WTC11 (cell line): ENCODE data around the gene NR2F2. TPM values are rescaled to one million over a fixed set of nuclear protein-coding genes. Genes with fewer than 3 reads are reported as not detected.
"Not testable (repeated sequence)": the region's sequence is repeated elsewhere in the genome, so short reads cannot be mapped to it uniquely, and the experiment has no call there.

Experiments used
- ATAC-seq: fragments of 200-7000 bp; cut with Tn5 transposase; 2 replicates; pipeline ENCODE4 v1.10.0; 2021; ENCODE audit warnings: mild to moderate bottlenecking, moderate library complexity
- CTCF ChIA-PET: fragments of 300-600 bp; sonication (Branson Sonifier 250); formaldehyde crosslinking; loops from one replicate; lab custom pipeline; 2021; ENCODE audit warnings: antibody characterized with exemption; lab: Charles Lee
- POLR2A ChIA-PET: fragments of 350-600 bp; sonication (Branson Sonifier 250); formaldehyde crosslinking; loops from one replicate; lab custom pipeline; 2021; ENCODE audit warnings: antibody characterized with exemption; lab: Charles Lee
- DNase-seq: peaks from one replicate; pipeline ENCODE4 v3.0.0; 2021; ENCODE audit warnings: low spot score
- H3K27ac Mint-ChIP-seq: 2 replicates; pipeline ENCODE4 v1.8.0; 2021; ENCODE audit warnings: mixed read lengths
- H3K27me3 Mint-ChIP-seq: 2 replicates; pipeline ENCODE4 v1.8.0; 2021; ENCODE audit warnings: low read depth, mild to moderate bottlenecking, moderate library complexity, mixed read lengths
- H3K36me3 Mint-ChIP-seq: 2 replicates; pipeline ENCODE4 v1.8.0; 2021; ENCODE audit warnings: mixed read lengths
- H3K4me1 Mint-ChIP-seq: 2 replicates; pipeline ENCODE4 v1.8.0; 2022; ENCODE audit warnings: mixed read lengths
- H3K4me3 Mint-ChIP-seq: 2 replicates; pipeline ENCODE4 v1.8.0; 2021; ENCODE audit warnings: mild to moderate bottlenecking, moderate library complexity, mixed read lengths
- H3K9me3 Mint-ChIP-seq: 2 replicates; pipeline ENCODE4 v1.8.0; 2021; ENCODE audit warnings: mixed read lengths
- ARID4B ChIP-seq: sonication (generic); formaldehyde crosslinking; IDR thresholded peaks from 2 replicates; pipeline ENCODE4 v1.8.0; 2023; ENCODE audit warnings: missing genetic modification reagents, mild to moderate bottlenecking, borderline replicate concordance
- ATF6 ChIP-seq: sonication (generic); formaldehyde crosslinking; IDR thresholded peaks from 2 replicates; pipeline ENCODE4 v1.8.1; 2023; ENCODE audit warnings: mild to moderate bottlenecking, missing genetic modification reagents
- CDX4 ChIP-seq: fragments of 250-450 bp; sonication (Bioruptor Pico); IDR thresholded peaks from 2 replicates; pipeline ENCODE4 v1.9.0; 2021; ENCODE audit warnings: moderate library complexity, mild to moderate bottlenecking, inconsistent platforms, borderline replicate concordance
- CTCF ChIP-seq: fragments of 200-600 bp; IDR thresholded peaks from 2 replicates; pipeline ENCODE4 v1.8.0; 2022; ENCODE audit warnings: antibody characterized with exemption
- ELF4 ChIP-seq: sonication (generic); formaldehyde crosslinking; IDR thresholded peaks from 2 replicates; pipeline ENCODE4 v1.8.1; 2022; ENCODE audit warnings: low read depth, mild to moderate bottlenecking, moderate library complexity, missing genetic modification reagents
- FOXJ3 ChIP-seq: sonication (generic); formaldehyde crosslinking; IDR thresholded peaks from 2 replicates; pipeline ENCODE4 v1.9.0; 2021; ENCODE audit warnings: missing genetic modification reagents, mild to moderate bottlenecking, borderline replicate concordance
- FOXP4 ChIP-seq: sonication (generic); formaldehyde crosslinking; IDR thresholded peaks from 2 replicates; pipeline ENCODE4 v1.8.0; 2022; ENCODE audit warnings: mild to moderate bottlenecking, missing genetic modification reagents
- NFYB ChIP-seq: sonication (generic); formaldehyde crosslinking; conservative IDR thresholded peaks from 2 replicates; pipeline ENCODE4 v1.8.0; 2022; ENCODE audit warnings: low read depth, missing genetic modification reagents
- NR1H2 ChIP-seq: sonication (generic); formaldehyde crosslinking; IDR thresholded peaks from 2 replicates; pipeline ENCODE4 v1.9.0; 2021; ENCODE audit warnings: mild to moderate bottlenecking, moderate library complexity, missing genetic modification reagents
- PREB ChIP-seq: sonication (generic); formaldehyde crosslinking; IDR thresholded peaks from 2 replicates; pipeline ENCODE4 v1.8.1; 2022; ENCODE audit warnings: mild to moderate bottlenecking, missing genetic modification reagents, moderate library complexity, borderline replicate concordance
- PRRX2 ChIP-seq: fragments of 250-450 bp; sonication (Bioruptor Pico); IDR thresholded peaks from 2 replicates; pipeline ENCODE4 v1.8.0; 2021; ENCODE audit warnings: mild to moderate bottlenecking
- RORB ChIP-seq: fragments of 250-450 bp; sonication (Bioruptor Pico); IDR thresholded peaks from 2 replicates; pipeline ENCODE4 v1.9.0; 2021; ENCODE audit warnings: mild to moderate bottlenecking
- SOX15 ChIP-seq: fragments of 250-450 bp; sonication (Bioruptor Pico); IDR thresholded peaks from 2 replicates; pipeline ENCODE4 v1.9.0; 2021; ENCODE audit warnings: mild to moderate bottlenecking
- USF2 ChIP-seq: sonication (generic); formaldehyde crosslinking; IDR thresholded peaks from 2 replicates; pipeline ENCODE4 v1.8.1; 2023; ENCODE audit warnings: mild to moderate bottlenecking, missing genetic modification reagents, moderate library complexity
- ZNF121 ChIP-seq: sonication (generic); formaldehyde crosslinking; IDR thresholded peaks from 2 replicates; pipeline ENCODE4 v1.8.0; 2023; ENCODE audit warnings: missing genetic modification reagents
- total RNA-seq: library from RNA; stranded (reverse); gene quantifications from 3 replicates; pipeline ENCODE4 v1.2.3, GENCODE V29; 2021

Gene NR2F2
- total RNA-seq, 1 experiment from 2014 or later: 0.57 TPM

GRCh38 chr15:96374499-96374898, 44.0 kb downstream of the NR2F2 start (continued):
- TF ChIP-seq PREB: no peak
- TF ChIP-seq CTCF: no peak

GRCh38 chr15:96379592-96379991, 49.1 kb downstream of the NR2F2 start:
- H3K4me3 Mint-ChIP-seq, CTCF ChIA-PET, H3K36me3 Mint-ChIP-seq, ATAC-seq, POLR2A ChIA-PET, H3K27ac Mint-ChIP-seq, DNase-seq, H3K9me3 Mint-ChIP-seq, H3K4me1 Mint-ChIP-seq: not testable (repeated sequence)
- H3K27me3 Mint-ChIP-seq: peaks cover 19% of the 10 kb centered on the region

GRCh38 chr15:96381463-96381862, 51.0 kb downstream of the NR2F2 start:
- no peak for DNase-seq
- H3K27me3 Mint-ChIP-seq: peaks cover 23% of the 10 kb centered on the region
- H3K36me3 Mint-ChIP-seq: no peaks in the 10 kb centered on the region
- no peak overlapping the region for H3K4me3 Mint-ChIP-seq
- ATAC-seq: no peak
- 0 out of 2 replicates have a peak, but pooled peaks cover 5% of the 10 kb centered on the region for H3K4me1 Mint-ChIP-seq
- peaks cover 14% of the 10 kb centered on the region for H3K9me3 Mint-ChIP-seq
- TF ChIP-seq FOXP4 (CRISPR knock-in tag) (no peak), ZNF121 (CRISPR knock-in tag) (no peak), FOXJ3 (CRISPR knock-in tag) (no peak), ARID4B (CRISPR knock-in tag) (no peak), USF2 (no peak), ATF6 (no peak), ELF4 (CRISPR knock-in tag) (no peak), SOX15 (CRISPR knock-in tag) (no peak), RORB (CRISPR knock-in tag) (no peak), NFYB (CRISPR knock-in tag) (no peak), CDX4 (no peak), PRRX2 (CRISPR knock-in tag) (no peak), NR1H2 (no peak)
- no peak overlapping the region for H3K27ac Mint-ChIP-seq
- ChIA-PET POLR2A (interaction anchor here (0.6 kb wide), 1 partner anchor 152 kb away, joined by 3 read pairs; no protein-coding TSS in a partner anchor), CTCF (no interaction called here)
